ENCODE results near the gene ZNF362.

The ZNF362 gene

DNA sequence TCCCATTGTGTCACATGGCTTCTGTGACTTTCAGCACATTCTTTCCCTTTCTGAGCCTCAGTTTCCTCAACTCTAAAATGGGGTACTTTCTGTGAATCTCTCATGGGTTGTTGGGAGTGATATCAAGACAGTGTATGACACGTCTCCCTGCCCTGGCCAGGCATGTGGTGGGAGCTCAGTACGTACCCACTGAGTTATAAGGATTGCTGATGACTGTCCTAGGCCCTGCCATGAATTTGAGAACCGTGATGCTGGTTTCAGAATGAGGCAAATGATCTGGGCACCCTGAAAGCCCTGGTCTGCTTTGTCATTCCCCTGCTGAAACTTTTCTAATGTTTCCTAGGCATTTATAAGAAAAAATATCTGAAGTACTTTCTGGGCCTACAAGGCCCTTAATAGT is 3.6 kb downstream of the ZNF362 start:
- TF ChIP-seq, protein P1, sequence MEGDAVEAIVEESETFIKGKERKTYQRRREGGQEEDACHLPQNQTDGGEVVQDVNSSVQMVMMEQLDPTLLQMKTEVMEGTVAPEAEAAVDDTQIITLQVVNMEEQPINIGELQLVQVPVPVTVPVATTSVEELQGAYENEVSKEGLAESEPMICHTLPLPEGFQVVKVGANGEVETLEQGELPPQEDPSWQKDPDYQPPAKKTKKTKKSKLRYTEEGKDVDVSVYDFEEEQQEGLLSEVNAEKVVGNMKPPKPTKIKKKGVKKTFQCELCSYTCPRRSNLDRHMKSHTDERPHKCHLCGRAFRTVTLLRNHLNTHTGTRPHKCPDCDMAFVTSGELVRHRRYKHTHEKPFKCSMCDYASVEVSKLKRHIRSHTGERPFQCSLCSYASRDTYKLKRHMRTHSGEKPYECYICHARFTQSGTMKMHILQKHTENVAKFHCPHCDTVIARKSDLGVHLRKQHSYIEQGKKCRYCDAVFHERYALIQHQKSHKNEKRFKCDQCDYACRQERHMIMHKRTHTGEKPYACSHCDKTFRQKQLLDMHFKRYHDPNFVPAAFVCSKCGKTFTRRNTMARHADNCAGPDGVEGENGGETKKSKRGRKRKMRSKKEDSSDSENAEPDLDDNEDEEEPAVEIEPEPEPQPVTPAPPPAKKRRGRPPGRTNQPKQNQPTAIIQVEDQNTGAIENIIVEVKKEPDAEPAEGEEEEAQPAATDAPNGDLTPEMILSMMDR (IDR thresholded peaks at IDR 0.05; ENCODE audit: insufficient read depth, low read depth, low read length, missing control alignments) = no peak
- no peak overlapping the region for H3K4me3 ChIP-seq (ENCODE audit: low read depth, low read length)
- no peak for DNase-seq (ENCODE audit: low read depth)

DNA sequence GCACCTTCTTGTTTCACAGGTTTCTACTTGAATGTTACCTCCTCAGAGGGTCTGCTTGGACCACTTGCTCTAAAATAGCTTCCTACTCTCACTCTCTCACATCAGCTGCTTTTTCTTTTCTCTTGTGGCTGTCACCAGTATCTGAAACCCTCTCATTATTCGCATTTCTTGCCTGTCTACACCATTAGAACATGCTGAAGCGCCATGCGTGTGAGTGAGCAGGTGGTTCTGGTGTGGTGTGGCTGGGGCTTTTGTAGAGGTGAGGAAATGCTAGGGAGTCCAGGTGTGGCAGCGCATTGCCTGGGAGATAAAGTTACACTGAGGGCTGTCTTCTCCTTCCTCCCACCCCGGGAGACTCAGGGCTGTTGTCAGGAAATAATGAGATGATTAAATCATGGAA is 4.1 kb downstream of the ZNF362 start:
- peak; percentile 44 for DNase-seq (ENCODE audit: low read depth)
- H3K4me3 ChIP-seq (ENCODE audit: low read depth, low read length) = no peak overlapping the region
- TF ChIP-seq, protein P1 (IDR thresholded peaks at IDR 0.05; ENCODE audit: insufficient read depth, low read depth, low read length, missing control alignments) = no peak

GRCh38 chr1:33261344-33261743 is 5.1 kb downstream of the ZNF362 start:
- no peak for DNase-seq (ENCODE audit: low read depth)
- TF ChIP-seq, protein P1 (IDR thresholded peaks at IDR 0.05; ENCODE audit: insufficient read depth, low read depth, low read length, missing control alignments) = no peak
- H3K4me3 ChIP-seq (ENCODE audit: low read depth, low read length) = no peak overlapping the region

GRCh38 chr1:33263890-33264504 is 7.7 kb downstream of the ZNF362 start:
- TF ChIP-seq, protein P1 (IDR thresholded peaks at IDR 0.05; ENCODE audit: insufficient read depth, low read depth, low read length, missing control alignments) = no peak
- no peak overlapping the region for H3K4me3 ChIP-seq (ENCODE audit: low read depth, low read length)
- DNase-seq (ENCODE audit: low read depth) = no peak

- TF ChIP-seq, protein P1 (IDR thresholded peaks at IDR 0.05; ENCODE audit: insufficient read depth, low read depth, low read length, missing control alignments) = no peak
- H3K4me3 ChIP-seq (ENCODE audit: low read depth, low read length) = no peak overlapping the region
- no peak for DNase-seq (ENCODE audit: low read depth)
Measured at GRCh38 chr1:33265780-33266605, 9.7 kb downstream of the ZNF362 start.

GRCh38 chr1:33266766-33267165 is 10.5 kb downstream of the ZNF362 start:
- H3K4me3 ChIP-seq (ENCODE audit: low read depth, low read length) = no peak overlapping the region
- no peak for DNase-seq (ENCODE audit: low read depth)
- TF ChIP-seq, protein P1 (IDR thresholded peaks at IDR 0.05; ENCODE audit: insufficient read depth, low read depth, low read length, missing control alignments) = no peak

Measured in GM12865 (cell line).